DND-41 (cell line): ENCODE results near the gene MUL1.

Experiments used
- ATAC-seq: fragments of 200-7000 bp; cut with Tn5 transposase; 3 replicates; pipeline ENCODE4 v1.9.1; 2021; ENCODE audit warnings: low read depth; ENCODE audit not compliant: insufficient read depth
- DNase-seq: peaks from one replicate; pipeline ENCODE4 v3.0.0-alpha.2; 2020
- H2AFZ ChIP-seq: 2 replicates; pipeline ENCODE4 v1.6.0; 2012; ENCODE audit warnings: low read depth, low read length
- H3K27ac ChIP-seq: 2 replicates; pipeline ENCODE4 v1.5.1; 2012; ENCODE audit warnings: low read length, inconsistent platforms
- H3K27me3 ChIP-seq: fragments of 200-600 bp; sonication (generic); 2 replicates; pipeline ENCODE4 v1.6.0; 2012; ENCODE audit warnings: low read length, mild to moderate bottlenecking, inconsistent platforms; ENCODE audit not compliant: insufficient read depth, poor library complexity
- H3K36me3 ChIP-seq: 2 replicates; pipeline ENCODE4 v1.5.1; 2012; ENCODE audit warnings: low read length, inconsistent platforms; ENCODE audit not compliant: insufficient read depth
- H3K4me1 ChIP-seq: 2 replicates; pipeline ENCODE4 v1.5.1; 2012; ENCODE audit warnings: mild to moderate bottlenecking, low read length; ENCODE audit not compliant: insufficient read depth
- H3K4me2 ChIP-seq: 2 replicates; pipeline ENCODE4 v1.6.0; 2012; ENCODE audit warnings: mild to moderate bottlenecking, moderate library complexity, low read length, inconsistent platforms; ENCODE audit not compliant: insufficient read depth
- H3K4me3 ChIP-seq, 2 experiments: fragments of 200-600 bp in 1 of 2; shearing (Covaris generic) in 1 of 2; 2 replicates each; pipeline ENCODE4 v1.5.1; 2012 to 2016; ENCODE audit warnings: inconsistent platforms in 2 of 2, low read length in 2 of 2, mild to moderate bottlenecking in 2 of 2, low read depth in 1 of 2, moderate library complexity in 1 of 2
- H3K79me2 ChIP-seq: 2 replicates; pipeline ENCODE4 v1.6.0; 2012; ENCODE audit warnings: low read length, inconsistent platforms; ENCODE audit not compliant: insufficient read depth
- H3K9ac ChIP-seq: 2 replicates; pipeline ENCODE4 v1.6.0; 2012; ENCODE audit warnings: low read depth, mild to moderate bottlenecking, inconsistent platforms, low read length, moderate library complexity
- H3K9me3 ChIP-seq: 2 replicates; pipeline ENCODE4 v1.5.1; 2012; ENCODE audit warnings: low read length, moderate library complexity, mild to moderate bottlenecking, inconsistent platforms; ENCODE audit not compliant: insufficient read depth, severe bottlenecking
- H4K20me1 ChIP-seq: 2 replicates; pipeline ENCODE4 v1.6.0; 2012; ENCODE audit warnings: low read length; ENCODE audit not compliant: insufficient read depth
- EZH2 ChIP-seq: IDR thresholded peaks from 3 replicates; pipeline ENCODE4 v1.6.1; 2012; ENCODE audit warnings: borderline replicate concordance, low read depth, mild to moderate bottlenecking, moderate library complexity, low read length, inconsistent platforms; ENCODE audit not compliant: severe bottlenecking
- TF ChIP-seq, protein P1 (sequence below): IDR thresholded peaks from 2 replicates; pipeline ENCODE4 v1.5.1; 2012; ENCODE audit warnings: borderline replicate concordance, low read length, moderate library complexity, mild to moderate bottlenecking; ENCODE audit not compliant: poor library complexity, severe bottlenecking; ENCODE audit errors: extremely low read depth

Gene MUL1

GRCh38 chr1:20500716-20501115, 7.2 kb downstream of the MUL1 start:
- ATAC-seq (no peak), DNase-seq (no peak)
- H3K9ac ChIP-seq, result no peak overlapping the region
- H3K4me1 ChIP-seq, result no peaks in the 10 kb centered on the region
- H2AFZ ChIP-seq, result no peak overlapping the region
- H3K36me3 ChIP-seq, result no peaks in the 10 kb centered on the region
- H4K20me1 ChIP-seq, result no peaks in the 10 kb centered on the region
- H3K27me3 ChIP-seq, result peaks cover 16% of the 10 kb centered on the region
- H3K4me2 ChIP-seq, result no peak overlapping the region
- no peak overlapping the region for H3K4me3 ChIP-seq
- no peaks in the 10 kb centered on the region for H3K79me2 ChIP-seq
- no peak for TF ChIP-seq EZH2
- TF ChIP-seq, protein P1, sequence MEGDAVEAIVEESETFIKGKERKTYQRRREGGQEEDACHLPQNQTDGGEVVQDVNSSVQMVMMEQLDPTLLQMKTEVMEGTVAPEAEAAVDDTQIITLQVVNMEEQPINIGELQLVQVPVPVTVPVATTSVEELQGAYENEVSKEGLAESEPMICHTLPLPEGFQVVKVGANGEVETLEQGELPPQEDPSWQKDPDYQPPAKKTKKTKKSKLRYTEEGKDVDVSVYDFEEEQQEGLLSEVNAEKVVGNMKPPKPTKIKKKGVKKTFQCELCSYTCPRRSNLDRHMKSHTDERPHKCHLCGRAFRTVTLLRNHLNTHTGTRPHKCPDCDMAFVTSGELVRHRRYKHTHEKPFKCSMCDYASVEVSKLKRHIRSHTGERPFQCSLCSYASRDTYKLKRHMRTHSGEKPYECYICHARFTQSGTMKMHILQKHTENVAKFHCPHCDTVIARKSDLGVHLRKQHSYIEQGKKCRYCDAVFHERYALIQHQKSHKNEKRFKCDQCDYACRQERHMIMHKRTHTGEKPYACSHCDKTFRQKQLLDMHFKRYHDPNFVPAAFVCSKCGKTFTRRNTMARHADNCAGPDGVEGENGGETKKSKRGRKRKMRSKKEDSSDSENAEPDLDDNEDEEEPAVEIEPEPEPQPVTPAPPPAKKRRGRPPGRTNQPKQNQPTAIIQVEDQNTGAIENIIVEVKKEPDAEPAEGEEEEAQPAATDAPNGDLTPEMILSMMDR, result no peak
- no peaks in the 10 kb centered on the region for H3K9me3 ChIP-seq
- H3K27ac ChIP-seq, result no peak overlapping the region

DNA sequence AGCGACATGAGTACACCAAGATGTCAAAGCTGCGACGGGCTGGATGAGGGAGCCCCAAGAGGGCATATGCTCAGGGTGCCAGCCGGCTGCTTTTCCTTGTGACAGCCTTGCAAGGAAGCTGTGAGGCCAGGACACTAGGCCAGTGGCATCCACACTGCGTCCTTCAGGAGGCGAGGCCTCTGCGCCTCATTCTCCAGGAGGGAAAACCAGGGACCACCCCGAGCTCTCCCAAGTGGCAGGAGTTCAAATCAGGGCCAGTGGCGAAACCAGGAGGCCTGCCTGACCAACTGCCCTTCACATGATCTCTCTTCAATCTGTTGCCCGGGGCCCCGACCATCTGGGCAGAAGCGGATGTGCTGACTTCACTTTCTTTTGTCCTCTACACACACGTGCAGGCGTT, 8.2 kb downstream of the MUL1 start:
- Histone ChIP-seq H3K4me1 (no peaks in the 10 kb centered on the region), H3K27ac (no peak overlapping the region), H3K9ac (no peak overlapping the region), H4K20me1 (no peaks in the 10 kb centered on the region), H3K36me3 (no peaks in the 10 kb centered on the region), H3K79me2 (no peaks in the 10 kb centered on the region), H2AFZ (no peak overlapping the region), H3K9me3 (no peaks in the 10 kb centered on the region), H3K4me3 (no peak overlapping the region), H3K4me2 (no peak overlapping the region), H3K27me3 (peaks cover 16% of the 10 kb centered on the region)
- no peak for TF ChIP-seq EZH2
- TF ChIP-seq, protein P1, result no peak
- DNase-seq (no peak), ATAC-seq (no peak)

DNA sequence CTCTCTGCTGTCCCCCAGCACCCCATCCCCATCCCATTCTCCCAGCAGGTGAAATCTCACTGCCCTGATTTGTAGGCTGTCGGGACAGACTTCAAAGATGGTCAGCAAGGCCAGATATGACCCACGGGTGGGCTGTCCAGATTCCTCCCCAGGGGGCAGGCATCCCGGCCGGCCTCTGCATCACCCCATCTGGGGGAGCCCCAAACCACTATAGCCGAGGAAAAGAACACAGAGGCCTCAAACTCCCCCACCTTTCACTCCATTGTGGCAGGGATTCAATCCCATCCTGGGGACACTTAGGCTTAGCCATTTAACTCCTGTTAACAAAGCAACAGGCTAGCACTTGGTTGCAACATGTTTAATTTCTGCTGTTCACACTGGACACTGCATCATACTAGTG, 8.8 kb downstream of the MUL1 start:
- H4K20me1 ChIP-seq, result no peaks in the 10 kb centered on the region
- H3K36me3 ChIP-seq, result no peaks in the 10 kb centered on the region
- ATAC-seq (no peak), DNase-seq (no peak)
- H3K4me3 ChIP-seq, result no peak overlapping the region
- H3K79me2 ChIP-seq, result no peaks in the 10 kb centered on the region
- no peak overlapping the region for H3K4me2 ChIP-seq
- no peak overlapping the region for H3K9ac ChIP-seq
- TF ChIP-seq, protein P1, result no peak
- TF ChIP-seq EZH2, result no peak
- H3K27ac ChIP-seq, result no peak overlapping the region
- no peaks in the 10 kb centered on the region for H3K9me3 ChIP-seq
- H3K4me1 ChIP-seq, result 0 out of 2 replicates have a peak, but pooled peaks cover under 1% of the 10 kb centered on the region
- peaks cover 16% of the 10 kb centered on the region for H3K27me3 ChIP-seq
- H2AFZ ChIP-seq, result no peak overlapping the region

- Histone ChIP-seq H3K36me3 (no peaks in the 10 kb centered on the region), H3K9ac (no peak overlapping the region), H3K27me3 (peaks cover 13% of the 10 kb centered on the region), H3K9me3 (no peaks in the 10 kb centered on the region), H3K79me2 (no peaks in the 10 kb centered on the region), H3K27ac (no peak overlapping the region), H4K20me1 (no peaks in the 10 kb centered on the region), H3K4me2 (no peak overlapping the region), H3K4me1 (0 out of 2 replicates have a peak, but pooled peaks cover 4% of the 10 kb centered on the region), H2AFZ (no peak overlapping the region), H3K4me3 (no peak overlapping the region)
- no peak for DNase-seq
- no peak for TF ChIP-seq EZH2
- TF ChIP-seq, protein P1, result no peak
- ATAC-seq, result no peak
Measured at GRCh38 chr1:20498116-20498515, 9.8 kb downstream of the MUL1 start.
